ENCODE results near the gene GYG1. TPM values are rescaled to one million over a fixed set of nuclear protein-coding genes. Genes with fewer than 3 reads are reported as not detected.

The GYG1 gene
- total and polyA plus RNA-seq, 4 donors = 67.3 to 101 (median 82.7) TPM

GRCh38 chr3:148992635-148993255 is 1.4 kb downstream of the GYG1 start:
- intact Hi-C loops (cut with DNase I) = loop anchor here (5.0 kb wide), 1 partner anchor 35 kb away; no protein-coding TSS in a partner anchor
- 73 to 74% methylated on average over 10 of the region's 10 CpGs for WGBS, 2 donors

GRCh38 chr3:148997623-148998022 is 6.3 kb downstream of the GYG1 start:
- intact Hi-C loops (cut with DNase I) = no loop called here
- peaks cover 0 to 9% of the 10 kb centered on the region in 2 donors for H3K4me1 ChIP-seq (ENCODE audit: control insufficient read depth in 1 of 2, insufficient read depth in 2 of 2, low read length in 2 of 2)
- no peak overlapping the region for H3K4me3 ChIP-seq (ENCODE audit: low read length in 2 of 2)
- no peak overlapping the region for H3K27ac ChIP-seq (ENCODE audit: low read depth in 1 of 2, low read length in 2 of 2)
- H3K9me3 ChIP-seq (ENCODE audit: control insufficient read depth, low read length) = no peaks in the 10 kb centered on the region
- WGBS, 2 donors = 73 to 89% methylated on average over 1 of the region's 1 CpG
- peaks cover 3 to 5% of the 10 kb centered on the region in 2 donors for H3K36me3 ChIP-seq (ENCODE audit: control insufficient read depth in 1 of 2, insufficient read depth in 2 of 2, low read length in 1 of 2)
- DNase-seq = no peak
- no peaks in the 10 kb centered on the region for H3K27me3 ChIP-seq (ENCODE audit: control insufficient read depth in 1 of 2, insufficient read depth in 2 of 2, low read length in 1 of 2)
- no peak for ATAC-seq (ENCODE audit: low FRiP score)

More at GRCh38 chr3:148992635-148993255, 1.4 kb downstream of the GYG1 start:
- ATAC-seq (ENCODE audit: low FRiP score) (no peak), DNase-seq (no peak)
- no peaks in the 10 kb centered on the region for H3K9me3 ChIP-seq (ENCODE audit: control insufficient read depth, low read length)
- H3K27ac ChIP-seq (ENCODE audit: low read depth in 1 of 2, low read length in 2 of 2) = peak overlapping the region; percentile 20 to 45
- peaks cover 0 to 10% of the 10 kb centered on the region in 2 donors for H3K4me1 ChIP-seq (ENCODE audit: control insufficient read depth in 1 of 2, insufficient read depth in 2 of 2, low read length in 2 of 2)
- no peaks in the 10 kb centered on the region for H3K27me3 ChIP-seq (ENCODE audit: control insufficient read depth in 1 of 2, insufficient read depth in 2 of 2, low read length in 1 of 2)
- peaks cover 2 to 3% of the 10 kb centered on the region in 2 donors for H3K36me3 ChIP-seq (ENCODE audit: control insufficient read depth in 1 of 2, insufficient read depth in 2 of 2, low read length in 1 of 2)
- H3K4me3 ChIP-seq (ENCODE audit: low read length in 2 of 2) = peak overlapping the region; percentile 82 to 93

- Histone ChIP-seq H3K36me3 (ENCODE audit: control insufficient read depth in 1 of 2, insufficient read depth in 2 of 2, low read length in 1 of 2) (peaks cover 3 to 5% of the 10 kb centered on the region in 2 donors), H3K4me1 (ENCODE audit: control insufficient read depth in 1 of 2, insufficient read depth in 2 of 2, low read length in 2 of 2) (peaks cover 0 to 2% of the 10 kb centered on the region in 2 donors), H3K4me3 (ENCODE audit: low read length in 2 of 2) (no peak overlapping the region), H3K9me3 (ENCODE audit: control insufficient read depth, low read length) (no peaks in the 10 kb centered on the region), H3K27me3 (ENCODE audit: control insufficient read depth in 1 of 2, insufficient read depth in 2 of 2, low read length in 1 of 2) (no peaks in the 10 kb centered on the region), H3K27ac (ENCODE audit: low read depth in 1 of 2, low read length in 2 of 2) (no peak overlapping the region)
- intact Hi-C loops (cut with DNase I) = no loop called here
- DNase-seq (no peak), ATAC-seq (ENCODE audit: low FRiP score) (no peak)
- WGBS, 2 donors = 63 to 69% methylated on average over 5 of the region's 5 CpGs
Observed at GRCh38 chr3:148998297-148998696, 7.0 kb downstream of the GYG1 start.

DNA sequence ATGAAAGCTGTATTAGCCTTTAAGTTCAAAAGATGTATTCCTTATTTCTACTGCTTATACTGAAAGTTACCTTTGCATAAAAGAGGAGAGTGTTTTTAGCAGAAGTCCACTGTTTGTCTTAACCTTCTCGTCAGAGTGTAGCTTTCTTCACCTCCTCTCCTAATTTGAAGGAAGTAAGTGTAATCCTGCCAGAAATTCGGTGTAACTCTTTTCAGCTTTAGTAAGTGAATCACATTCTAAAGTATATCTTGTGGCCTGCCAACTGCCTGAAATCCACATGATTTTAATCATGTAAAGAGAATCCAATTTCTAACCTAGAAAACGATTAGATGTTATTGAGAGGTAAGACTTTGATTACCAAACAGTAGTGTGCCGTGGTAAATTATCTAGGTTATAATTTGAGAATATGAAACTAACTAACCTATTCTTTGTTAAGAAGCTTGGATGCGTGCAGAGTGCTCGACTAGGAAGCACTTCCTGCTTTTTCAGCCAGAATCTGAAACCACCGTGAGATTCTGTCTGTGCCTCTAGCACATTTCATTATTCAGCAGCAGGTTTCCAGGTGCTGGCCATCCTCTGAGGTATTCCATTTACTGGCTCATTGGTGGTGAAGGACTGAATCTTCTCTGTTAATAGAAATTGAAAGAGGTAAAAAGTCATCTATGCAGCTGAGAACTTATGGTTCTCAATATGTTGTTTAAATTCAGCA is 7.5 kb downstream of the GYG1 start:
- no peaks in the 10 kb centered on the region for H3K9me3 ChIP-seq (ENCODE audit: control insufficient read depth, low read length)
- peak overlapping the region in 1 of 2 donors; percentile 60 for H3K27ac ChIP-seq (ENCODE audit: low read depth in 1 of 2, low read length in 2 of 2)
- no peak for ATAC-seq (ENCODE audit: low FRiP score)
- no peaks in the 10 kb centered on the region for H3K27me3 ChIP-seq (ENCODE audit: control insufficient read depth in 1 of 2, insufficient read depth in 2 of 2, low read length in 1 of 2)
- 18 to 23% methylated on average over 7 of the region's 7 CpGs for WGBS, 2 donors
- no peak for DNase-seq
- peaks cover 3 to 8% of the 10 kb centered on the region in 2 donors for H3K36me3 ChIP-seq (ENCODE audit: control insufficient read depth in 1 of 2, insufficient read depth in 2 of 2, low read length in 1 of 2)
- peaks cover 0 to under 1% of the 10 kb centered on the region in 2 donors for H3K4me1 ChIP-seq (ENCODE audit: control insufficient read depth in 1 of 2, insufficient read depth in 2 of 2, low read length in 2 of 2)
- intact Hi-C loops (cut with DNase I) = no loop called here
- peak overlapping the region; percentile 1 to 5 for H3K4me3 ChIP-seq (ENCODE audit: low read length in 2 of 2)

DNA sequence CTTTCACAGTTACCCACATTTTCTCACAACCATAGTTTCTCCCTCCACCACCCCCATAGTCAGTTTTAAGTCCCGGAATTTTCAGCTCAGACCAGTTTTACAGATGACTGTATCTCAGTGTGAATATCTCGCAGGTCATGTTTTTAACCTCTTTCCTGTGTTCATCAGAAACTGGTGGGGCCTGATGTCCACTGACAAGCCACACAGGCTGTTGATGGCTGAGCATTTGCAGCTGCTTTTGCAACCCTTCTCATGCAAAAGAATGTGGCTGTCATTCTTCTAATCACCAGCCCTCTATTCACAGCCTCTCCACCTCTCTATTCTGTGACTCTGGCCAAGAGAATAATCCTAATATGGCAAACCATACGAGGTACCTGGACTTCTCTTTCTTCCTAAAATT is 8.5 kb downstream of the GYG1 start:
- ATAC-seq (ENCODE audit: low FRiP score) = no peak
- intact Hi-C loops (cut with DNase I) = no loop called here
- Histone ChIP-seq H3K4me1 (ENCODE audit: control insufficient read depth in 1 of 2, insufficient read depth in 2 of 2, low read length in 2 of 2) (peaks cover 3% of the 10 kb centered on the region in 2 donors), H3K27me3 (ENCODE audit: control insufficient read depth in 1 of 2, insufficient read depth in 2 of 2, low read length in 1 of 2) (no peaks in the 10 kb centered on the region), H3K4me3 (ENCODE audit: low read length in 2 of 2) (no peak overlapping the region), H3K9me3 (ENCODE audit: control insufficient read depth, low read length) (no peaks in the 10 kb centered on the region), H3K36me3 (ENCODE audit: control insufficient read depth in 1 of 2, insufficient read depth in 2 of 2, low read length in 1 of 2) (peaks cover 3 to 7% of the 10 kb centered on the region in 2 donors), H3K27ac (ENCODE audit: low read depth in 1 of 2, low read length in 2 of 2) (peak overlapping the region in 1 of 2 donors; percentile 17)
- WGBS, 2 donors = 79 to 82% methylated on average over 3 of the region's 3 CpGs
- no peak for DNase-seq

GRCh38 chr3:149000206-149000745 is 8.9 kb downstream of the GYG1 start:
- intact Hi-C loops (cut with DNase I) = no loop called here
- whole genome bisulfite sequencing, 2 donors = 83 to 84% methylated on average over 3 of the region's 3 CpGs
- Histone ChIP-seq H3K9me3 (ENCODE audit: control insufficient read depth, low read length) (no peaks in the 10 kb centered on the region), H3K27ac (ENCODE audit: low read depth in 1 of 2, low read length in 2 of 2) (no peak overlapping the region), H3K4me1 (ENCODE audit: control insufficient read depth in 1 of 2, insufficient read depth in 2 of 2, low read length in 2 of 2) (peaks cover 3% of the 10 kb centered on the region in 2 donors), H3K36me3 (ENCODE audit: control insufficient read depth in 1 of 2, insufficient read depth in 2 of 2, low read length in 1 of 2) (peaks cover 3 to 7% of the 10 kb centered on the region in 2 donors), H3K4me3 (ENCODE audit: low read length in 2 of 2) (no peak overlapping the region), H3K27me3 (ENCODE audit: control insufficient read depth in 1 of 2, insufficient read depth in 2 of 2, low read length in 1 of 2) (no peaks in the 10 kb centered on the region)
- ATAC-seq (ENCODE audit: low FRiP score) (no peak), DNase-seq (no peak)

GRCh38 chr3:149001727-149002126 is 10.4 kb downstream of the GYG1 start:
- no peak overlapping the region for H3K27ac ChIP-seq (ENCODE audit: low read depth in 1 of 2, low read length in 2 of 2)
- intact Hi-C loops (cut with DNase I) = no loop called here
- WGBS, 2 donors = 80 to 84% methylated on average over 3 of the region's 3 CpGs
- H3K4me1 ChIP-seq (ENCODE audit: control insufficient read depth in 1 of 2, insufficient read depth in 2 of 2, low read length in 2 of 2) = peaks cover 3% of the 10 kb centered on the region in 2 donors
- H3K36me3 ChIP-seq (ENCODE audit: control insufficient read depth in 1 of 2, insufficient read depth in 2 of 2, low read length in 1 of 2) = peaks cover 0 to 7% of the 10 kb centered on the region in 2 donors
- no peaks in the 10 kb centered on the region for H3K9me3 ChIP-seq (ENCODE audit: control insufficient read depth, low read length)
- H3K27me3 ChIP-seq (ENCODE audit: control insufficient read depth in 1 of 2, insufficient read depth in 2 of 2, low read length in 1 of 2) = no peaks in the 10 kb centered on the region
- ATAC-seq (ENCODE audit: low FRiP score) (no peak), DNase-seq (no peak)
- no peak overlapping the region for H3K4me3 ChIP-seq (ENCODE audit: low read length in 2 of 2)

DNA sequence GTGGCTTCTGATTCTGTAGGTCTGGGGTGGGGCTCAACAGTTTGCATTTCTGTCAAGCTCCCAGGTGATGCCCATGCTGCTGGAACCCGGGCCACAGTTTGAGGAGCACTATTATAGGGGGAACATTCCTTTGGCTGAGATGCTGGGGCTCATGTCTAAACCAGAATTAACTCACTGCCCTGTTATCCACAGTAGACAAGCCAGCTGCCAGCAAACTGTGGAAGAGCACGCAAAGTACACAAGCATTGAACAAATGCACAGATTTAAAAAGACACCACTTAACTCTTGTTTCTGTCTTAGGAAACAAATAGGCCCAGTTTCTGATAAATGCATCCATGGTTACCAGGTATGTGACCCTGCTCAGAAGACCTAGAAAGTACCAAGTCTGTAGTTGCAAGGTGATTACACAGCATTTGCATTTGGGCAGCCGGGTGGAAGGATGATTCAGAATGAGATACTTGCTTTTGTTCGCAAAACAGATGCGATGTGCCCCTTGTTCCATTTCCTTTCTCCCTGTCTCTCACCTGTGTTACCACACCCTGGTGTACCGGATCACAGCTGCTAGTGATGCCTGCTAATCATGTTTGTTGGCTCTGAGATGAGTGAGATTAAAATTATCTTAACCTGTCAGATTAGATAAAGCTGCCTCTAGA is 12.4 kb downstream of the GYG1 start:
- WGBS, 2 donors = 82 to 83% methylated on average over 6 of the region's 6 CpGs
- intact Hi-C loops (cut with DNase I) = no loop called here
- no peak overlapping the region for H3K4me3 ChIP-seq (ENCODE audit: low read length in 2 of 2)
- ATAC-seq (ENCODE audit: low FRiP score) = no peak
- DNase-seq = no peak
- peaks cover 0 to 7% of the 10 kb centered on the region in 2 donors for H3K36me3 ChIP-seq (ENCODE audit: control insufficient read depth in 1 of 2, insufficient read depth in 2 of 2, low read length in 1 of 2)
- H3K9me3 ChIP-seq (ENCODE audit: control insufficient read depth, low read length) = no peaks in the 10 kb centered on the region
- no peaks in the 10 kb centered on the region for H3K27me3 ChIP-seq (ENCODE audit: control insufficient read depth in 1 of 2, insufficient read depth in 2 of 2, low read length in 1 of 2)
- peak overlapping the region in 1 of 2 donors; percentile 36 for H3K27ac ChIP-seq (ENCODE audit: low read depth in 1 of 2, low read length in 2 of 2)
- H3K4me1 ChIP-seq (ENCODE audit: control insufficient read depth in 1 of 2, insufficient read depth in 2 of 2, low read length in 2 of 2) = peaks cover 3% of the 10 kb centered on the region in 2 donors

Measured in aorta (tissue), 5 donors.